MM.1S (cell line): ENCODE results near the gene MCTP2.

Experiments used
- DNase-seq: peaks from one replicate; pipeline ENCODE4 v3.0.0-alpha.2; 2015
- H2AFZ ChIP-seq: fragments of 300-600 bp; sonication (generic); 2 replicates; pipeline ENCODE4 v1.6.0; 2016; ENCODE audit warnings: antibody characterized with exemption, low read length
- H3F3A ChIP-seq: fragments of 300-600 bp; sonication (generic); 2 replicates; pipeline ENCODE4 v1.6.1; 2016; ENCODE audit warnings: mild to moderate bottlenecking, antibody characterized with exemption, low read length, moderate library complexity, mixed read lengths; ENCODE audit not compliant: insufficient read depth
- H3K27ac ChIP-seq: fragments of 300-600 bp; sonication (generic); 2 replicates; pipeline ENCODE4 v1.5.1; 2016; ENCODE audit warnings: mild to moderate bottlenecking, low read length
- H3K27me3 ChIP-seq: fragments of 300-600 bp; sonication (generic); replicated peaks from 2 replicates; pipeline ENCODE4 v1.6.0; 2016; ENCODE audit warnings: low read length; ENCODE audit not compliant: insufficient read depth
- H3K36me3 ChIP-seq: fragments of 300-600 bp; sonication (generic); replicated peaks from 2 replicates; pipeline ENCODE4 v1.6.1; 2016; ENCODE audit warnings: mild to moderate bottlenecking, low read length, mixed read lengths; ENCODE audit not compliant: insufficient read depth
- H3K4me1 ChIP-seq: fragments of 300-600 bp; sonication (generic); 2 replicates; pipeline ENCODE4 v1.6.1; 2016; ENCODE audit warnings: low read length, mixed read lengths
- H3K4me2 ChIP-seq: fragments of 300-600 bp; sonication (generic); 2 replicates; pipeline ENCODE4 v1.6.0; 2016; ENCODE audit warnings: low read depth, low read length
- H3K4me3 ChIP-seq: fragments of 300-600 bp; sonication (generic); 2 replicates; pipeline ENCODE4 v1.5.1; 2016; ENCODE audit warnings: low read length, mixed read lengths
- H3K79me2 ChIP-seq: fragments of 300-600 bp; sonication (generic); 2 replicates; pipeline ENCODE4 v1.6.1; 2016; ENCODE audit warnings: mixed run types, low read length, mixed read lengths
- H3K9ac ChIP-seq: fragments of 300-600 bp; sonication (generic); 2 replicates; pipeline ENCODE4 v1.6.1; 2016; ENCODE audit warnings: low read length, mixed read lengths
- H3K9me2 ChIP-seq: fragments of 300-600 bp; sonication (generic); replicated peaks from 2 replicates; pipeline ENCODE4 v1.6.1; 2016; ENCODE audit warnings: mild to moderate bottlenecking, low read length, mixed read lengths; ENCODE audit not compliant: insufficient read depth
- H3K9me3 ChIP-seq: fragments of 300-600 bp; sonication (generic); replicated peaks from 2 replicates; pipeline ENCODE4 v1.6.1; 2016; ENCODE audit warnings: mild to moderate bottlenecking, low read length, mixed read lengths; ENCODE audit not compliant: insufficient read depth
- H4K20me1 ChIP-seq: fragments of 300-600 bp; sonication (generic); 2 replicates; pipeline ENCODE4 v1.6.1; 2016; ENCODE audit warnings: mild to moderate bottlenecking, low read length, moderate library complexity, mixed read lengths; ENCODE audit not compliant: insufficient read depth
- EZH2 ChIP-seq: fragments of 300-600 bp; sonication (generic); optimal IDR thresholded peaks from 2 replicates; pipeline ENCODE3; 2017; ENCODE audit warnings: low read depth, mild to moderate bottlenecking, antibody characterized with exemption, low read length, mixed read lengths
- EZH2phosphoT487 ChIP-seq: fragments of 300-600 bp; sonication (generic); IDR thresholded peaks from 2 replicates; pipeline ENCODE4 v1.6.1; 2018; ENCODE audit warnings: antibody characterized with exemption, low read length
- TF ChIP-seq, protein P1 (sequence below): fragments of 300-600 bp; sonication (generic); IDR thresholded peaks from 2 replicates; pipeline ENCODE4 v1.5.1; 2016; ENCODE audit warnings: antibody characterized with exemption, low read length, mixed read lengths

Gene MCTP2

DNA sequence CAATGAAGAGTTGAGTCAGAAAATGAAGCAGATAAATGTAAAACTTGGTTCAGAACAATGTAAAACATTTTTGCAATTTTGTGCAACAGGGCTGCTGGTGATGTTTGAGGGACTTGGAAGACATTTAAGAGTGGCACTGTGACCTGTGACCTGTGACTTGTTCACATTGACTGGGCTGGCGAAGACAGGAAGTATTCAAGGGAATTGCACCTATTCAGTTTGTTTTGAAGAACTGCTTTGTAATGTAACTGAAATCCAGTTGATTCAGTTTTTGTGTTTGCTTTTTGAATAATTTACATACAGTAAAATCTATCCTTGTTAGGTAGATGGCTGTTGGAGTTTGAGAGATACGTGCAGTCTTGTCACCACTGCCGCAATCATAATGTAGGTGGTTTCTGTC lies 35.4 kb downstream of the MCTP2 start:
- Histone ChIP-seq H4K20me1 (no peaks in the 10 kb centered on the region), H3K9ac (no peak overlapping the region), H3K4me2 (no peak overlapping the region), H3F3A (no peaks in the 10 kb centered on the region), H2AFZ (no peak overlapping the region), H3K27me3 (no peaks in the 10 kb centered on the region), H3K79me2 (no peaks in the 10 kb centered on the region), H3K4me1 (peaks cover 7% of the 10 kb centered on the region; the same call in 1 of the 2 replicates), H3K9me3 (no peaks in the 10 kb centered on the region), H3K9me2 (no peaks in the 10 kb centered on the region), H3K4me3 (no peak overlapping the region), H3K27ac (no peak overlapping the region), H3K36me3 (no peaks in the 10 kb centered on the region)
- DNase-seq = no peak
- TF ChIP-seq EZH2 (no peak), EZH2phosphoT487 (no peak)
- TF ChIP-seq, protein P1, sequence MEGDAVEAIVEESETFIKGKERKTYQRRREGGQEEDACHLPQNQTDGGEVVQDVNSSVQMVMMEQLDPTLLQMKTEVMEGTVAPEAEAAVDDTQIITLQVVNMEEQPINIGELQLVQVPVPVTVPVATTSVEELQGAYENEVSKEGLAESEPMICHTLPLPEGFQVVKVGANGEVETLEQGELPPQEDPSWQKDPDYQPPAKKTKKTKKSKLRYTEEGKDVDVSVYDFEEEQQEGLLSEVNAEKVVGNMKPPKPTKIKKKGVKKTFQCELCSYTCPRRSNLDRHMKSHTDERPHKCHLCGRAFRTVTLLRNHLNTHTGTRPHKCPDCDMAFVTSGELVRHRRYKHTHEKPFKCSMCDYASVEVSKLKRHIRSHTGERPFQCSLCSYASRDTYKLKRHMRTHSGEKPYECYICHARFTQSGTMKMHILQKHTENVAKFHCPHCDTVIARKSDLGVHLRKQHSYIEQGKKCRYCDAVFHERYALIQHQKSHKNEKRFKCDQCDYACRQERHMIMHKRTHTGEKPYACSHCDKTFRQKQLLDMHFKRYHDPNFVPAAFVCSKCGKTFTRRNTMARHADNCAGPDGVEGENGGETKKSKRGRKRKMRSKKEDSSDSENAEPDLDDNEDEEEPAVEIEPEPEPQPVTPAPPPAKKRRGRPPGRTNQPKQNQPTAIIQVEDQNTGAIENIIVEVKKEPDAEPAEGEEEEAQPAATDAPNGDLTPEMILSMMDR = no peak

DNA sequence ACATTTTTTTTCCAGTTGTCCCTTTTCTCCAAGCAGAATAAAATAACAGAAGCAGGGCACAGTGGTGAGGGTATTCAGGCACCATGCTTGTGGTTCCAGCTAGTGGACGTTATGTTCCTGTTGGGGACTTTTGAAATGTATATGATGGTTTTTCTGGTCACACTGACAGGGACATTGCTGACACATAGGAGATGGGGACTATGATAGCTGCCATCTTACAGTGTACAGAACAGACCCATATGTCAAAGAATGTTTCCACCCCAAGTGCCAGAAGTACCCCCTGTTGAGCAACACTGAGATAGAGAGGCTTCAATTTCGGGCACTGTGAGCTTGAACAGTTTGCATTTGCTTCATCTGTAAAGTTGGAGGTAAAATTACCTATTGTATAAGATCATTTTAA lies 38.6 kb downstream of the MCTP2 start:
- no peak for DNase-seq
- no peaks in the 10 kb centered on the region for H4K20me1 ChIP-seq
- no peak overlapping the region for H2AFZ ChIP-seq
- H3F3A ChIP-seq = 0 out of 2 replicates have a peak, but pooled peaks cover 5% of the 10 kb centered on the region
- H3K27me3 ChIP-seq = no peaks in the 10 kb centered on the region
- no peaks in the 10 kb centered on the region for H3K9me2 ChIP-seq
- no peak overlapping the region for H3K4me2 ChIP-seq
- H3K9ac ChIP-seq = no peak overlapping the region
- H3K4me1 ChIP-seq = peaks cover 20% of the 10 kb centered on the region
- TF ChIP-seq EZH2phosphoT487 = no peak
- TF ChIP-seq, protein P1 = no peak
- TF ChIP-seq EZH2 = no peak
- no peaks in the 10 kb centered on the region for H3K9me3 ChIP-seq
- no peak overlapping the region for H3K27ac ChIP-seq
- no peak overlapping the region for H3K4me3 ChIP-seq
- no peaks in the 10 kb centered on the region for H3K36me3 ChIP-seq
- H3K79me2 ChIP-seq = peaks cover 4% of the 10 kb centered on the region; the same call in 1 of the 2 replicates

DNA sequence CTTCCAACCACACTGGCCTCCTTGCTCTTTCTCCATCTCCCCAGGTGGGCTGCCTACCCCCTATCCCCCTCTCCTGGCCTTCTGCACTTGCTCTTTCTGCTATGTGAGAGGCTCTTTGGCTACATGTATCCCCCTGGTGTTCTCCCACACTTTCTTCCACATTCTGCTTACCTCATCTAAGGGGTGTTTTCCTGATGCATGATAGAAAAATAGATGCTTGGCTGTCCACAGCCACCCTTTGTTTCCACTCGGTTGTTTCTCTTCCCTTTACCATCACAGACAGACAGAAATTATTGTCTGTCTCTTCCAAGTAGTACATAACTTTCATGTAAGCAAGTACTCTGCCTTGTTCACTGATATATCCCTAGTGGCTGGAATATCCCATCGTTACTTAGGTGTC lies 39.2 kb downstream of the MCTP2 start:
- no peak overlapping the region for H3K9ac ChIP-seq
- no peaks in the 10 kb centered on the region for H3K9me3 ChIP-seq
- H3K36me3 ChIP-seq = no peaks in the 10 kb centered on the region
- H3K4me1 ChIP-seq = peaks cover 20% of the 10 kb centered on the region
- 0 out of 2 replicates have a peak, but pooled peaks cover 5% of the 10 kb centered on the region for H3F3A ChIP-seq
- H3K27ac ChIP-seq = no peak overlapping the region
- H3K79me2 ChIP-seq = peaks cover 4% of the 10 kb centered on the region; the same call in 1 of the 2 replicates
- no peaks in the 10 kb centered on the region for H4K20me1 ChIP-seq
- TF ChIP-seq EZH2phosphoT487 (no peak), EZH2 (no peak)
- TF ChIP-seq, protein P1 = no peak
- no peaks in the 10 kb centered on the region for H3K27me3 ChIP-seq
- H3K9me2 ChIP-seq = no peaks in the 10 kb centered on the region
- no peak overlapping the region for H2AFZ ChIP-seq
- no peak for DNase-seq
- no peak overlapping the region for H3K4me2 ChIP-seq
- H3K4me3 ChIP-seq = no peak overlapping the region
